Measurements from ENCODE around the gene MTHFD1L. TPM values are rescaled to one million over a fixed set of nuclear protein-coding genes. Genes with fewer than 3 reads are reported as not detected.

MTHFD1L gene
- total RNA-seq, 1 donor from 2014 or later: 53.2 TPM

DNA sequence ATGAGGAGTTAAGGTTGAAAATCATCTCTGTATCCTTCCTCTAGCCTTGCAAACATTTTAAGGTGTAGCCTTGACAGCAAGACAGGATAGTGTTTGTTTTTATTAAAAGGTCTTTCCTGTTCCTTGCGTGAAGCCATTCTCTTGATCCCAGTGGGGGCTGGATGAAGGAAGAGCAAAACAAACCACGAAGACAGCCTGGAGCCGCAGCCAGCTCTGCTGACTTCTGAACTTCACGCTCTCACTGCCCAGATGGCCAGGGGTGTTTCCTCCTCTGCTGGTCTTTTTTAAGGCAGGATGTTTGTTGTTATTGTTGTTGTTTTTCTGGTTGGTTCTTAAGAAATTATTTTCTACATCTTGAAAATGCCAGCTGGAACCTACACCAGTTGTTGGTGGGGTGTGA is 156.4 kb downstream of the MTHFD1L start:
- peaks cover 5% of the 10 kb centered on the region for H3K36me3 ChIP-seq (ENCODE audit: control insufficient read depth, insufficient read depth, low read length)
- DNase-seq (ENCODE audit: low read depth) (no peak), FAIRE-seq (no peak)
- H3K27me3 ChIP-seq (ENCODE audit: control insufficient read depth, insufficient read depth, low read length): no peaks in the 10 kb centered on the region
- no peak overlapping the region for H3K4me3 ChIP-seq (ENCODE audit: low read depth, low read length)
- TF ChIP-seq, protein P1, sequence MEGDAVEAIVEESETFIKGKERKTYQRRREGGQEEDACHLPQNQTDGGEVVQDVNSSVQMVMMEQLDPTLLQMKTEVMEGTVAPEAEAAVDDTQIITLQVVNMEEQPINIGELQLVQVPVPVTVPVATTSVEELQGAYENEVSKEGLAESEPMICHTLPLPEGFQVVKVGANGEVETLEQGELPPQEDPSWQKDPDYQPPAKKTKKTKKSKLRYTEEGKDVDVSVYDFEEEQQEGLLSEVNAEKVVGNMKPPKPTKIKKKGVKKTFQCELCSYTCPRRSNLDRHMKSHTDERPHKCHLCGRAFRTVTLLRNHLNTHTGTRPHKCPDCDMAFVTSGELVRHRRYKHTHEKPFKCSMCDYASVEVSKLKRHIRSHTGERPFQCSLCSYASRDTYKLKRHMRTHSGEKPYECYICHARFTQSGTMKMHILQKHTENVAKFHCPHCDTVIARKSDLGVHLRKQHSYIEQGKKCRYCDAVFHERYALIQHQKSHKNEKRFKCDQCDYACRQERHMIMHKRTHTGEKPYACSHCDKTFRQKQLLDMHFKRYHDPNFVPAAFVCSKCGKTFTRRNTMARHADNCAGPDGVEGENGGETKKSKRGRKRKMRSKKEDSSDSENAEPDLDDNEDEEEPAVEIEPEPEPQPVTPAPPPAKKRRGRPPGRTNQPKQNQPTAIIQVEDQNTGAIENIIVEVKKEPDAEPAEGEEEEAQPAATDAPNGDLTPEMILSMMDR (IDR thresholded peaks at IDR 0.05; ENCODE audit: insufficient read depth, low read length, severe bottlenecking): no peak

DNA sequence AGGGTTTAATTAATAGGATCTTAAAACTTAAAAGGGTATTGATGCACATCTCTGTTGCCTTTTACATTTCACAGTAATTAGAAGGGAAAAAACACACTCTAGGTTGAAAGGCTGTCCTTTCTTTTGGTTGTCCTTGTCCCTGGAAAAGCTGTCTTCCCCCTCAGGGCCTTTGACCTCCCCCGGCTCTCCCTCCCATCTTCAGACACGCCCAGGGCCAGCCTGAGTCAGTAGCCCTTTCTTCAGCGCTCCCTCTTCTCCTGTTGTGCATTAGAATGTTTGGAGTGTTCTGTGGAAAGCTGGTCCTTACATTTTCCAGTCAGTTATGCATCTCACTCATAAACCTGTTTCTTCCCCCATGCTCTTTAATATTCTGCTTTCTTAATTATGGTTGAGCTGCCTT is 157.0 kb downstream of the MTHFD1L start:
- Histone ChIP-seq H3K27me3 (ENCODE audit: control insufficient read depth, insufficient read depth, low read length) (no peaks in the 10 kb centered on the region), H3K4me3 (ENCODE audit: low read depth, low read length) (no peak overlapping the region), H3K36me3 (ENCODE audit: control insufficient read depth, insufficient read depth, low read length) (peaks cover 4% of the 10 kb centered on the region)
- no peak for DNase-seq (ENCODE audit: low read depth)
- FAIRE-seq: no peak
- TF ChIP-seq, protein P1 (IDR thresholded peaks at IDR 0.05; ENCODE audit: insufficient read depth, low read length, severe bottlenecking): no peak

DNA sequence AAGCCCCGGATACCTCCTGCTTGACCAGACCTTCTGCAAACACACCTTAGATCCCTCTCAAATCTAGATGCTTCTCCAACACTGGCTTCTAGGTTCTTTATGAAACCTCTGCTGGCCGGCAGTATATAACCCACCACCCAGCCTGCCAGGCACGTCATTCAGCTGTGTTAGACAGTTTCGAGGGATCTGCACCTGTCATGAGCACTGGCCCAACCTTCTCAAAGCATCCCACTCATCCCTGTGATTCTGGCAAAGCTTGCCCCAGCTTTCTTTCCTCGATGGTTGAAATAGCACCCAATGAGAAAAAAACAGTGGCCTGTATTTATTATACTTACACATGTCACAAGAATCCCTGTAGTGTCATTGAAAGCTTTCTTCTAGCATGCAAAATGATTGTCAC is 157.8 kb downstream of the MTHFD1L start:
- peaks cover 5% of the 10 kb centered on the region for H3K36me3 ChIP-seq (ENCODE audit: control insufficient read depth, insufficient read depth, low read length)

DNA sequence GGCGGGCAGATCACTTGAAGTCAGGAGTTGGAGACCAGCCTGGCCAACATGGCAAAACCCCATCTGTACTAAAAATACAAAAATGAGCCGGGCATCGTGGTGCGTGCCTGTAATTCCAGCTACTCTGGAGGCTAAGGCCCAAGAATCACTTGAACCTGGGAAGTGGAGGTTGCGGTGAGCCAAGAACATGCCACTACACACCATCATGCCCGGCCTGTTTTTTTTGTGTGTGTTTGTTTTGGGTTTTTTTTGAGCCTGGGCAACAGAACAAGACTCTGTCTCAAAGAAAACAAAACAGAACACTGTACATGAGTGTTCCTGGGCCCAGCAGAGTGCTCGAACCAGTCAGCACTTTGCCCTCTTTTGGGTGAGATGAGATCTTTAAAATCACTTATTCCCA is 159.1 kb downstream of the MTHFD1L start:
- H3K36me3 ChIP-seq (ENCODE audit: control insufficient read depth, insufficient read depth, low read length): peaks cover 3% of the 10 kb centered on the region
- TF ChIP-seq, protein P1 (IDR thresholded peaks at IDR 0.05; ENCODE audit: insufficient read depth, low read length, severe bottlenecking): no peak
- DNase-seq (ENCODE audit: low read depth) (peak; percentile 32), FAIRE-seq (no peak)
- H3K27me3 ChIP-seq (ENCODE audit: control insufficient read depth, insufficient read depth, low read length): no peaks in the 10 kb centered on the region
- no peak overlapping the region for H3K4me3 ChIP-seq (ENCODE audit: low read depth, low read length)

More for the DNA sequence above, 157.8 kb downstream of the MTHFD1L start:
- no peak for FAIRE-seq
- no peak for DNase-seq (ENCODE audit: low read depth)
- TF ChIP-seq, protein P1 (IDR thresholded peaks at IDR 0.05; ENCODE audit: insufficient read depth, low read length, severe bottlenecking): no peak
- no peak overlapping the region for H3K4me3 ChIP-seq (ENCODE audit: low read depth, low read length)
- no peaks in the 10 kb centered on the region for H3K27me3 ChIP-seq (ENCODE audit: control insufficient read depth, insufficient read depth, low read length)

DNA sequence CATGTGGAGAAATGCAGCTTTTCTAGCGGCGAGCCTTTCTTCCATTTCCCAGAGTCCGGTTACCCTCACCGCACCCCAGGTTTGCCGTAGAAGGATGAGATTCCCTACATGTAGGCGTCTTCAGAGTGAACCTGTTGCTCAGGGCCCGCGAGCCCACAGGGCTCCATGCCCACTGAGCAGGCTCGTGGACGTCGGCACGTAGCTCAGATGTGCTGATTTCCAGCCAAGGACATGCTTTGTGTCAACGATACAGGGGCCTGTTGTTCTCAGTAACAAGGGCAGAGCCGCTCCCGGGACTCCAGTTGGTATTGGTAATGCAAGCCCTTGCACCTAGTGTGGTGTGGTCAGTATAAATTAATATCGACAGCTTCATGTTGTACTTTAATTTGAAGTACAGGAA is 159.6 kb downstream of the MTHFD1L start:
- TF ChIP-seq, protein P1 (IDR thresholded peaks at IDR 0.05; ENCODE audit: insufficient read depth, low read length, severe bottlenecking): no peak
- no peaks in the 10 kb centered on the region for H3K27me3 ChIP-seq (ENCODE audit: control insufficient read depth, insufficient read depth, low read length)
- H3K4me3 ChIP-seq (ENCODE audit: low read depth, low read length): no peak overlapping the region
- no peak for FAIRE-seq
- DNase-seq (ENCODE audit: low read depth): peak; percentile 32
- peaks cover 3% of the 10 kb centered on the region for H3K36me3 ChIP-seq (ENCODE audit: control insufficient read depth, insufficient read depth, low read length)

DNA sequence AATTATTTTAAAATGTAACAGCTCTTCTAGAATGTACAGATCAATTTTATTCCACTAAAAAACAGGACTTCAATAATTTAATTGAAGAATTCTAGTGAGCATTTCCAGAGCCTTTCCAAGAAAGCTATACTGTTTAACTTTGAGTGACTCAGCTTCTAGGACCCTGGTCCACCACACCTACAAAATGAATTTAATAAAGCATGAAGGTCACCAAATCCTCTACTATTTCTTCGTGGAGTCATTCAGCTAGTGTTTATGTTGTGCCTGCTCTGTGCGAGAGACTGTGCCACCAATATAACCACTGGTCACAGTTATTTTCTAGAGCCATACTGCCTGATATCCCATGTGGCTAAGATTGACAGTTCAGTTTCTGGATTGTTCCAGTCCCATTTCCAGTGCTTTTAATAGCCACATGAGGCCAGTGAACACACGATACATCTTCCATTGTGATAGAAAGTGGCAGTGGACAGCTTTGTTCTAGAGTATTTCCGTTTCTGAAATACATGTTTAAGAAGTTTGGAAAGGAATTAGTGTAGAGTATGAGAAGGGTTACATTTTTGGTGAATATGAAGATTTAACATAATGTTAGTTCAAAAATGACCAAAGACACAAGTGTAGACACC is 160.7 kb downstream of the MTHFD1L start:
- Histone ChIP-seq H3K27me3 (ENCODE audit: control insufficient read depth, insufficient read depth, low read length) (no peaks in the 10 kb centered on the region), H3K36me3 (ENCODE audit: control insufficient read depth, insufficient read depth, low read length) (peaks cover 1% of the 10 kb centered on the region), H3K4me3 (ENCODE audit: low read depth, low read length) (no peak overlapping the region)
- no peak for DNase-seq (ENCODE audit: low read depth)
- FAIRE-seq: no peak
- TF ChIP-seq, protein P1 (IDR thresholded peaks at IDR 0.05; ENCODE audit: insufficient read depth, low read length, severe bottlenecking): no peak
